Lower lobe of right lung (tissue), 2 donors: ENCODE results near the gene TAS1R1. TPM values are rescaled to one million over a fixed set of nuclear protein-coding genes. Genes with fewer than 3 reads are reported as not detected.

ENCODE experiments used
- ATAC-seq, 2 donors: fragments of 200-7000 bp; cut with Tn5 transposase; one replicate each; pipeline ENCODE4 v1.9.1; 2020 to 2022; ENCODE audit warnings: mild to moderate bottlenecking in 2 of 2, moderate library complexity in 2 of 2
- DNase-seq: peaks from one replicate; pipeline ENCODE4 v3.0.0-alpha.2; 2020
- H3K27ac ChIP-seq: fragments of 200-600 bp; one replicate; pipeline ENCODE4 v1.8.0; 2022
- H3K27me3 ChIP-seq: fragments of 200-600 bp; one replicate; pipeline ENCODE4 v1.8.0; 2022; ENCODE audit warnings: low read depth
- H3K36me3 ChIP-seq: fragments of 200-600 bp; one replicate; pipeline ENCODE4 v1.8.0; 2022; ENCODE audit warnings: mild to moderate bottlenecking
- H3K4me1 ChIP-seq: fragments of 200-600 bp; one replicate; pipeline ENCODE4 v1.8.0; 2022
- H3K4me3 ChIP-seq: fragments of 200-600 bp; one replicate; pipeline ENCODE4 v1.8.0; 2022; ENCODE audit warnings: mild to moderate bottlenecking
- H3K9me3 ChIP-seq: fragments of 200-600 bp; one replicate; pipeline ENCODE4 v1.8.0; 2022
- intact Hi-C: fragments of 100-400 bp; cut with DNase I; formaldehyde crosslinking; loops from one replicate; pipeline ENCODE4 v1.11.0; 2022
- total RNA-seq: library from RNA; stranded (reverse); fragmentation: NEBNext Ultra II Directional; extraction: Animal tissue kit (Norgen Biotek cat#: 25700); gene quantifications from one replicate; pipeline ENCODE4 v1.2.1, GENCODE V29; 2021
- TF ChIP-seq, protein P1 (sequence below): fragments of 200-600 bp; IDR thresholded peaks from one replicate; pipeline ENCODE4 v1.8.0; 2022; ENCODE audit warnings: antibody characterized with exemption, mild to moderate bottlenecking
- donor health status: DM: no; HTN: yes; CAD: no; lungs with severe emphysema.

Gene TAS1R1
- total RNA-seq, 1 donor from 2014 or later = 0.27 TPM

DNA sequence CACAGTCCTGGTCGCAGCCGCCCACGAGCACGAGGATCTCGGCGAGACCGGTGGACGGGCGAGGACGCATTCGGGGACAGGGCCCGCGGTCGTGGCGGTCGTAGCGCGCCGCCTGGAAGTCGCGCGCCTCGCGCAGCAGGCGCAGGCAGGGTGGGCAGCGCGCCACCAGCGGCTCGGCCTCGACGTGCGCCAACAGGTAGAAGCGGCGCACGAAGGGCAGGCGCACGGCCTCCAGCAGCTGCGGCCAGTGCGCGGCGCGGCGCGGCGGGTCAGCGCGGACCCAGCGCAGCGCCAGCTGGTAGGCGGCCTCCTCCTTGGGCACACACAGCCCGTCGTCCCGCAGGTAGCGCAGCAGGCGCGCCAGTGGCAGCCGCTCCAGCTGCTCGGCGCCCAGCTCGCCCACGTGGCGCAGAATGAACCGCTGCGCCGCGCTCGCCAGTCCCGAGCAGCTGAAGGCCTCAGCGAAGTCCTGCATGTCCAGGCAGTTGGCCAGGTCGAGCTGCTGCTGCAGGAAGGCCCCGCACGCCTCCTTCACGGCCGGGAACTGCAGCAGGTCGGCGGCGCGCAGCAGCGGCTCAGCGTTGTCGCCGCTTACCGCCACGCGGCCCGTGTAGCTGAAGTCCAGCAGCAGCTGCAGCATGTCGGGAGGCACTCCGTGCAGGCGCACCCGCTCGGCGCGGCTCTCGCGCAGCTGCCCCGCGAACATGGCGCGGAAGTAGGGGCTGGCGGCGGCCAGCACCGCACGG, 47.0 kb downstream of the TAS1R1 start:
- DNase-seq (peak; percentile 67), ATAC-seq (peak; percentile 45 to 58)
- peaks cover 59% of the 10 kb centered on the region for H3K4me1 ChIP-seq
- H3K4me3 ChIP-seq = peak overlapping the region; percentile 92
- H3K36me3 ChIP-seq = peaks cover 26% of the 10 kb centered on the region
- intact Hi-C loops = no loop called here
- H3K27me3 ChIP-seq = no peaks in the 10 kb centered on the region
- peak overlapping the region; percentile 100 for H3K27ac ChIP-seq
- TF ChIP-seq, protein P1, sequence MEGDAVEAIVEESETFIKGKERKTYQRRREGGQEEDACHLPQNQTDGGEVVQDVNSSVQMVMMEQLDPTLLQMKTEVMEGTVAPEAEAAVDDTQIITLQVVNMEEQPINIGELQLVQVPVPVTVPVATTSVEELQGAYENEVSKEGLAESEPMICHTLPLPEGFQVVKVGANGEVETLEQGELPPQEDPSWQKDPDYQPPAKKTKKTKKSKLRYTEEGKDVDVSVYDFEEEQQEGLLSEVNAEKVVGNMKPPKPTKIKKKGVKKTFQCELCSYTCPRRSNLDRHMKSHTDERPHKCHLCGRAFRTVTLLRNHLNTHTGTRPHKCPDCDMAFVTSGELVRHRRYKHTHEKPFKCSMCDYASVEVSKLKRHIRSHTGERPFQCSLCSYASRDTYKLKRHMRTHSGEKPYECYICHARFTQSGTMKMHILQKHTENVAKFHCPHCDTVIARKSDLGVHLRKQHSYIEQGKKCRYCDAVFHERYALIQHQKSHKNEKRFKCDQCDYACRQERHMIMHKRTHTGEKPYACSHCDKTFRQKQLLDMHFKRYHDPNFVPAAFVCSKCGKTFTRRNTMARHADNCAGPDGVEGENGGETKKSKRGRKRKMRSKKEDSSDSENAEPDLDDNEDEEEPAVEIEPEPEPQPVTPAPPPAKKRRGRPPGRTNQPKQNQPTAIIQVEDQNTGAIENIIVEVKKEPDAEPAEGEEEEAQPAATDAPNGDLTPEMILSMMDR = no peak
- no peaks in the 10 kb centered on the region for H3K9me3 ChIP-seq

DNA sequence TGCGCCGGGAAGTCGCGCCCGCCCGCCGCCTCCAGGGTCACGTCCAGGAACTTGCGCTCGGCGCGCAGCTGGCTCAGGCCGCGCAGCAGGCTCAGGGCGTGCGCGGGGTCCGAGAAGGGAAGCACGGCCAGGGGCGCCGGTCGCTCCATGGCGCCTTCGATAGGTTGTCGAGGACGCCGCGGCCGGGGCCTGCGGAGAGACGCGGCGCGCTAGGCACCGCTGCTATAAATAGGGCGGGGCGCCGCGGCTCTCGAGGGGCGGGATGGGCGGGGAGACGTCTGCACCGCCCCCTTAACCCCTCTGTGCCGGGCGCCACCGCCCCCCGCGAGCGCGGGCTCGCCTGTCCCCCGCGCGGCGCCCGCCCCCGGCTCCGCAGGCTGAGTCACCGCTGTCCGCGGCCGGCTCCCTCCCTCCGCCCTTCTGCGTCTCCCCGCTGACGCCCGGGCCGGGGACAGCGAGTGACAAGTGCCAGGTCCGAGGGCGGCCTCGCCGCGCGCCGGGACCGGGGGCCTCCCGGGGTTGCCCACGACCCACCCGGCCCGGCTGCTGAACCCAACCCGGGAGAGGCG, 47.6 kb downstream of the TAS1R1 start, which contains the start of gene KLHL21:
Gene KLHL21 (minus strand): TSS at position 201 of the 569 bp plus-strand sequence. CDS start 52 bp downstream, at position 149.
- TF ChIP-seq, protein P1 = no peak
- Histone ChIP-seq H3K4me1 (peaks cover 53% of the 10 kb centered on the region), H3K4me3 (peak within 1 kb of the TSS; percentile 92), H3K36me3 (peaks cover 19% of the 10 kb centered on the region), H3K27ac (peak within 1 kb of the TSS; percentile 100), H3K27me3 (no peaks in the 10 kb centered on the region), H3K9me3 (no peaks in the 10 kb centered on the region)
- ATAC-seq (peak; percentile 90 to 91), DNase-seq (peak; percentile 93)
- intact Hi-C loops = no loop called here

DNA sequence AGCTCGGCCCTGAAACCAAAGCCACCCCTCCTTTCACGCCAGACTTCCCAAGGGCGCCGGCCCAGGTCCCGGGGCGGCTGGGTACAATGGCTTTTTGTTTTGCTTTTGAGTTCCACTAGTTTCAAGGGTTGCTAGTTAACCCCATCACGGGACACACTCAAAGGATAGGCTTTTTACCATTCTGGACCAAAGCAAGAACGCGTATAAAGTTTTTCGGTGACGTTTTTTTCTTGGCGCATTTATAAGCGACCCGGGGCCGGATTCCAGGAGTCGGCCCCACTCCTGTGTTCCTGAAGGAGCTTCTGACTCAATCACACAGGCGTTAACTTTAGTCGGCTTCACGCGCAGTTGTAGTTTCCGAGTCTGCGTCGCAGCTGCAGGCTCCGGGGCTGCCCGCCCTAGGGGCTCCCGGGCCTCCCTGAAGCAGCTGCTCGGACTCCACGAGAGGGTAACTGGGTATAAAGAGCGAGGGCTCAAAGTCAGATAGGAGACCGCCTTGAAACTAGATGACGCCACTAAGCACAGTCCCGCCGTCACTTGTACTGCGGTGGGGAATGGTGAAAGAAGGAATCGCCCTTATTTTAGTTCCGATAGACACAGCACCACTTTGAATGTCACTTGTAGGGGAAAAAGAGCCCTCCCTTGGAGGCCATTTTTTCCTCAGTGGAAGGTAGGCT, 48.3 kb downstream of the TAS1R1 start:
- Histone ChIP-seq H3K36me3 (peaks cover 13% of the 10 kb centered on the region), H3K4me3 (peak overlapping the region; percentile 92), H3K9me3 (no peaks in the 10 kb centered on the region), H3K4me1 (peaks cover 46% of the 10 kb centered on the region), H3K27me3 (no peaks in the 10 kb centered on the region), H3K27ac (peak overlapping the region; percentile 100)
- TF ChIP-seq, protein P1 = no peak
- ATAC-seq (peak; percentile 41 to 50), DNase-seq (peak; percentile 61)
- intact Hi-C loops = no loop called here

DNA sequence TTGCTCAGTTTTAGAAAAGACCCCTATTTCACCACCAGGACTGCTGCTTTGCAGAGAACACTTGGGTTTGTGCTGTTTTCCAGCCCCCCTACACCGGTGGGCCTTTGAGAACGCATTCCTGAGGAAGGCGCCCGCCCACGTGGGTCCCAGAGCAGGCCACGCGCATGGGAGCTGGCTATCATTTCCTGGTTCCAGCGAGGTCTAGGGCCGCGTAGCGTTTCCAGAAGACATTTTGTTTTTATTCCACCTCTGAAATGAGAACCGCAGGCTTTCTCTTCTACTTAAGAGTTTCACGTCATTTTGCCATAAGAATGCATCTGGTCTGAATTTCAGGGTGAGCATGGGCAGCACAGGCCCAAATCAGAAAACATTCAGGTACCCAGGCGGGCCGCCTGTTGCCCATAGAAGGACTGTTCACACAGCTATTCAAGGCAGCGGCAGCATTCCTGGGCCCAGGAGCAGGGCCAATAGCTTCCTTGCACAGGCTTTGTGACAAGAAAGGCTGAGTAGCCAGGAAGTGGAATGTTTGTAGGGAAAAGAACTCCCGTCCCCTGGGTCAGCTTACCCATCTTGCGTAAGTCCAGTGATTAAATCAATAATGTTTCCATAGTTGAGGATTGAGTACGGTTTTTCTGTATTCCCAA, 48.9 kb downstream of the TAS1R1 start:
- intact Hi-C loops = no loop called here
- Histone ChIP-seq H3K4me1 (peaks cover 40% of the 10 kb centered on the region), H3K27ac (peak overlapping the region; percentile 100), H3K9me3 (no peaks in the 10 kb centered on the region), H3K27me3 (no peaks in the 10 kb centered on the region), H3K4me3 (peak overlapping the region; percentile 92), H3K36me3 (peaks cover 6% of the 10 kb centered on the region)
- ATAC-seq (peak; percentile 18 to 36), DNase-seq (peak; percentile 81)
- TF ChIP-seq, protein P1 = no peak

DNA sequence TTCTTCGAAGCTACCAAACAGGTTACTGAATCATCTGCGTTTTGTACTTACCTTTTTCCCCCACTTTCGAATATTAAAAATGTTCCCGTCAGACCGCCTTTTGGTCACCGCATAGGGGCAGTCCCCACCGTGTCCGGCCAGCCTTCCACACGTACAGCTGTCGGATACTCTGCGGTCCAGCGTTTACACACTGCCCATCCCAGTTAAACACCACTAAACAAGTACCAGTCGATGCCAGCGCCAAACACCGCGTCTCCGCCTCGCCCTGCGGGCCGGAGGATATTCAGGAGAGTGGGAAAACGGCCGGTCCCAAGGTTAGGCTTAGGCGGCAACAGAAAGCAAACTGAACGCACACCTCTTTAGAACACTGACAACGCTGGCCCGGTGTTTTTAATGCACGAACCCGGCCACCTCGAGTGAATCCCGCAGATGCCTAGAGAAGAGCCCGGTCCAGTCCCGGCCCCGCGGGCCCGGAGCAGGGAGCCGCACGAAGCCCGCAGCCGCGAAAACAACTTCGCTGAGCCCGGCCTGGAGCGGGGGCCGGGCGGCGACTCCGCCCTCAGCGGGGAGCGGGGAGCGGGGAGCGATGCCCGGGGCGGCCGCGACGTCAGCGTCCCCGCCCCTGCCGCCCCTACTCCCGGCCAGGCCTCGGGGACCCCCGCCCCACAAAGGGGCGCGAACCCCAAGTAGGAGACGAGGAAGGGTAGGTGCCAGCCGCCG, 57.7 kb downstream of the TAS1R1 start:
- peak; percentile 70 to 80 for ATAC-seq
- DNase-seq = peak; percentile 74
- Histone ChIP-seq H3K27ac (peak overlapping the region; percentile 91), H3K4me3 (peak overlapping the region; percentile 83), H3K36me3 (peaks cover 2% of the 10 kb centered on the region), H3K4me1 (peaks cover 9% of the 10 kb centered on the region), H3K9me3 (no peaks in the 10 kb centered on the region), H3K27me3 (no peaks in the 10 kb centered on the region)
- TF ChIP-seq, protein P1 = no peak
- intact Hi-C loops = no loop called here
